Measurements from ENCODE around the gene SENP2.
"Not testable (repeated sequence)": the region's sequence is repeated elsewhere in the genome, so short reads cannot be mapped to it uniquely, and the experiment has no call there.

- not testable (repeated sequence) for TF ChIP-seq EZH2 (IDR thresholded peaks at IDR 0.05; ENCODE audit: insufficient read depth, poor library complexity, severe bottlenecking); EZH2phosphoT487 (IDR thresholded peaks at IDR 0.05; ENCODE audit: insufficient read depth, low read depth)
Measured at GRCh38 chr3:185645191-185645590, 59.1 kb downstream of the SENP2 start.
